SK-N-SH treated with all-trans-retinoic acid at 6 μM for 48 hours (cell line): Measurements from ENCODE around the gene PLOD2.

Experiments
- SNAI2 ChIP-seq: fragments of 250-450 bp; sonication (Bioruptor Pico); IDR thresholded peaks from 2 replicates; pipeline ENCODE4 v1.5.0; 2020; ENCODE audit warnings: mild to moderate bottlenecking, moderate library complexity
- ZNF70 ChIP-seq: fragments of 450-650 bp; formaldehyde crosslinking; IDR thresholded peaks from 2 replicates; pipeline ENCODE4 v1.5.0; 2020; ENCODE audit warnings: mild to moderate bottlenecking, moderate library complexity

DNA sequence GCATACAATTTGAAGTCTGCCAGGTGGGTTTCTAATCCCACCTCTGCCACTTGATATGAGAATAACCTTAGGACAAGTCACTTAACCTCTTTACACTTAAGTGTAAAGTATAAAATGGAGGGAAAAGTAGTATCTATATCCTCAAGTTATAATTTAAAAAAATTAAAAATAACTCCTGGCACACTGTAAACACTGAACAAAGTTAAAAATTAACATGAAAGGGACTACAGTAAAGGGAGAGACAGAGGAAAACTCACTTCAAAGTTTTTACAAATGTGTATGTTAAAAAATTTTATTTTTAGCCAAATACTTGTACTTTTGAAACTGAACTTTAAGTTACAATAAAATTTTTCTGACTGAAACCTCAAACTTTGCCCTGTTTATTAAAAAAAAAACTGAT lies 49.6 kb downstream of the PLOD2 start:
- TF ChIP-seq ZNF70 (CRISPR knock-in tag) (no peak), SNAI2 (no peak)
